ENCODE measurements around the gene RAB23.
"Not testable (repeated sequence)": the region's sequence is repeated elsewhere in the genome, so short reads cannot be mapped to it uniquely, and the experiment has no call there.

Gene RAB23

DNA sequence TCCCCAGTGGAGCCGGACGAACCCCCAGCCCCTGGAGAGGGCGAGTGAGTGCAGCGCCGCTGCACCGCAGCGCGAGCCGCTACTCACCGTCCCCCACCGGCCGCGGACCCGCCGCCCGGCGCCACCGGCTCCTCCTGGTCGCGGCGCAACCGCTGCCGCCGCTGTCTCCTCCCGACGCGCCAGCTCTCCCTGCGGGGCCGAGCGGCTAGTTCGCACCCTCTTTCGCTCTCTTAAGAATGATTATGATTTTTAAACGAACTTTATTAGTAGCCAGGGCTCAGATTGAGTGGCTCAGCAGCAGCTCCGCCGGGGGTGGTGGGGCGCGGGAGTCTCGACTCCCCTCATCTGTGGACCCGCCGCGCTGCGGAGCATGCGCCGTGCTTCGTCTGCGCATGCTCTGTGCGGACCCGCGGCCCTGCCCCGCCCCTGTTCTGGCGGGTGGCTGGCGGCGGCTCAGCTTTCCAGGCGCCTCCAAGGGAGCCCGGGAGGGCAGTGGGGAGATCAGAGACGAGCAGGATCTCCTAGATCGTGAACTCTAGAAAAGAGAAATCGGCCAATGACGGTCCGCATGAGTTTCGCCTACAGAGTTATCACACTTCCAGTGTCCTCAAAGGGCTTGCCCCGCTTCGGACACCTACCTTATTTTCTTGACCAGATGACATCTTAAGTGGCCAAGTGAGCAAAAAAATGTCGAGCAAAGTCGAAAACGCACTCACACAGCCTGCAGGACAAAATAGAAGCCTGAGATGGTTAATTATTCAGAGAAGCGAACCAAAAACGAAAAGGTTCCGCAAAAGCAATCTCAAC is at the start of gene RAB23:
RAB23 (minus strand) TSS at position 372 of the 807 bp plus-strand sequence. CDS start 11,927 bp downstream, outside the sequence.
- peak; percentile 87 for DNase-seq

DNA sequence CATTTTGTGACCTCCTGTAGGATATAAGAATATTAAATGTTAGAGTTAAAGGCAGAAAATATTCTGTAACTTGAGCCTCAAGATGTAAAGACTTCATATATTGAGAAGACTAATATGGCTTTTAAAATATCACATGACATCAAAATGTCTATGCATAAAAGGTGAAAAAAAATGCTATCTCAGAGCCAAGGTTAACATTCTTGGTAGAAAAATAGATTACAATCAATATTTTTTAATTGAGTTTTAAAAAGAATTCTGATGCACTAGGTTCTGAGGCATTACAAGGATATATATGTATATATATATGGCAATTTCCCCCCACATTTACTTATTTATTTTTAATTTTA is 46.2 kb upstream of the RAB23 start:
- DNase-seq = no peak

DNA sequence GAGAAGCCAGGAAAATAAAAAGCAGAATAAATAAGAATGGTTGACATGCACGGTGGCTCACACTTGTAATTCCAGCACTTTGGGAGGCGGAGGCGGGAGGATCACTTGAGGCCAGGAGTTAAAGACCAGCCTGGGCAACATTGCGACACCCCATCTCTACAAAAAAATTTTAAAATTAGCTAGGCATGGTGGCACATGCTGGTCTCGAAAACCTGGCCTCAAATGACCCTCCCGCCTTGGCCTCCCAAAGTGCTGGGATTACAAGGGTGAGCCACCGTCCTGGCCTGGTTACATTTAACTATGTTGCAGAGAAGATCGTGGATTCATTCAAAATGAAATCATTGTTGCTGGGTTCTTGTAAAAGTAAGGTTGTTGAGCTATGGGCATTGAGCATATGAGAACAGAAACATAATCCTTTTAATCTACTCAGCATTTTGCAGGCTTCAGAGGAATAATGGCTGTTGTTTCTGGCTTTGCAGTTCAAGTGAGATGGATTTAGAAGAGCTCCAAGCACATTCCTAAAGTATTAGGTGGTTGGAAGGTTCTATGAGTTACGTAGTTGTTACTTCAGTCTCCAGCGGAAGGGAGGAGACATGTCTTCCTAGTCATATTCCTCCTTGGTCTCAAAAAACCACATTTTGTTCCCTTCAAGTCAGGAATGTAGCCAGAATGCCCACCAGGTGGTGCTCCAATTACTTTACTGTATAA is 45.6 kb upstream of the RAB23 start:
- DNase-seq = peak; percentile 48

DNA sequence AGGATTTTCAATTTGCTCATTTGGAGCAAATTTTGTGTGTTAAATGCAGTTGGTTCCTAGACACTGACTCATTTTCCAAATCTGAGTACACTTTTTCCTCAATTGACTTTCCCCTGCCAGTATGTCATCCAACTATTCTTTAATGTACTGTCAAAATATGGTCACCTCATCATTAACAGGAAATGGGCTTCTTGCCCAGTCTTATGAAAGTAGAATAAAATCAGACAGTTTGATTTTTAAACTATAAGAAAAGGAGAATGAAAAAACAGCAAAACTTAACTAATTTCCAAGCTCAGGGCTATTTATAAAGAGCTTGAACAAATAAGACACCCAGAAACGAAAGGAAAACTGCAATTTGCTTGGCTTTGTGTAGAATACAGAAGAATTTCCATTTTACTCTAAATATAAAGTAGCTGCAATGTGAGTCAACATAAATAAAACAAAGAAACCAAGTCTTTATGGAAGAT is 43.7 kb upstream of the RAB23 start:
- DNase-seq = no peak

DNA sequence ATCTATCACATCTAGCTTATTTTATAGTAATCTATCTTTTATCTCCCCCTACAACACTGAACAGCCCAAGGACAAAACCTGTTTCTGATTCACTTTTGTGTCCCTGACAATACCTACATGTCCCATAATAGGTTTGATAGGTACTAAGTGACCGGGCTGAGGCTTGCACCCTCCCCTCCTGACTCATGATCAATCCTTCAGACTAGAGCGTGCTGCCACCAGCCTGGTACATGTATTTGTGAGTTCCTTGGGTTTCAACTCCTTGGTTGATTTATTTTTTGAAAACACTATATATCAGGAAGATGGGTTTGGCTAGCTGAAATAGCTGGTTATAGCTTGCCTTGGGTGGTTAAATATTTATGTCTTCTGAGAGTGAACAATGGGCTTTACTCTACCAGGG is 41.6 kb upstream of the RAB23 start:
- no peak for DNase-seq

DNA sequence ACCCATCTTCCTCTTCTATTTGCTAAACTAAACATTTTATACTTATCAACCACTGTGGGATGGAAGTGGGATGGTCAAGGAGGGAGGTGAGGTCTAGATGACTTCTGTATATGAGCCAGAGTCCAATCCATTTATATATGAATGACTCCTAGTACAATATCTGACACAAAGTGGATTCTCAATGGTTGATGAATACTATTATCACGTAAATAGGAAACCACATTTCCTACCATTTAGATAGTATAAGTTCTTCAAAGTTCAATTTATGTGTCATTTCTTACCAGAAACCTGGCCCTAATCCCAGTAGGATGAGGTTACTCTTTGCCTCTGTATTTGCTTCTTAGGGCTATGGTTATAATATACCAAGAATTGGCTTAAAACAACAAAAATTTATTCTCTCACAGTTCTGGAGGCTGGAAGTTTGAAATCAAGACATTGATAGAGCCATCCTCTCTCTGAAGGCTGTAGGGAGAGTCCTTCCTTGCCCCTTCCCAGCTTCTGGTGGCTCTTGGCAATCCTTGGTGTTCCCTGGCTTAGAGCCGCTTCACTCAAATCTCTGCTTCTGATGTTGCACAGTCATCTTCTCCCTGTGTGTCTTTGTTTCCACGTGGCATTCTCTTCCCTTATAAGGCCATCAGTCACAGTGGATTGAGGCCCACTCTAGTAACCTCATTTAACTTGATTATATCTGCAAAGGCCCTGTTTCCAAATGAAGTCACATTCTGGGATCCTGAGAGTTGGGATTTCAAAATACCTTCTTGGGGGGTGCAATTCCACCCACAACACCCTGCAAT is 41.0 kb upstream of the RAB23 start:
- no peak for DNase-seq

DNA sequence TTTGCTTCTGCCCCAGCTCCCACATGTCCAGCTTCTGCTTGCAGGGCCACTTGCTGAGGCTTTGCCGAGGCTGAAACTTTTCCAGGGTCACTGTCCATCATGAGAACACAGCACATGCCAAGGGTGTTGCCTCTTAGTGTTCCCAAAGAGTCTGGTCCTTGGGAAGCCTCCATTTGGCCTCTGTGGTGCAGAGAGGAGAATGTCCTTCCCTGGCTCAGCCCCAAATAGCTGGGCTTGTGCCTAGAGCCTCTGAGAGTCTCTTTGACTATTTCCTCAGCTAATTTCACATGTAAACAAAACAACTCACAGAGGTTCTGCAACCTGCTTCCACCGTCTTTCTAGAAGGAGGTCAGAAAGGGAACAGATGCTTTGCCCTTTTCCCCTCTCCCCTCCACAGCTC is 40.4 kb upstream of the RAB23 start:
- no peak for DNase-seq

DNA sequence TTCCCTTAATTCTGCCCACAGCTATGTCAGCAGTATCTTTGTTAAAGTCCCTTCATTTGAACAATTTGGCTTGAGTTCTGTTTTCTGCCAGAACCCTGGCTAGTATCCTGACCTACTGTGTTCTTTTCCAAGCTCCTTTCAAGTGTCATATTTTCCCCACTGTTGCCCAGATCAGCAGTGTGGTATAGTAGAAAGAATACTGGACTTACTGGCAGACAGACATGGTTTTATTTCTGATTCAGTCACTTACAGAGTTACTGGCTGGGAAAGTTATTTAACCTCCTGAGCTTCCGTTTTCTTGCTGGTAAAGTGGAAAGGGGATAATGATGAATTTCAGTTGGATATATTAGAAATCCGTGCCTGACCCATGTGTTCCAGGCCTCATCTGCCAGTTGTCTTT is 39.8 kb upstream of the RAB23 start:
- no peak for DNase-seq

DNA sequence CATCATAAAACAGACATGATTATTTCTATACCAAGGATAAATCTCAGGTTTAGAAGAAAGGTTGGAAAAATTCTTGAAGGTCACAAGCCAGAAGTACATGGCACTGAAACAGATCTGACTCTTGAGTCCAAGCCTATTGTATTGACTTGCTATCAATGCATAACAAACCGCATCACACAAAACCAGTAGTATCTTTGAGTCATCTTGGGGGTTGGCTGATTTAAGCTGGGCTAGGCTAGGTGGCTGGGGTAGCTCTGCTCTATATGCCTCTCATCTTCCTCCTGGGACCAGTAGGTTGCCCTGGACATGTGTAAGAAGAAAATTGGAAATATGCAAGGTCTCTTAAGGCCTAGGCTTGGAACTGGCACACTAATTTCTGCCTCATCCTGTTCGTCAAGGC is 37.0 kb upstream of the RAB23 start:
- DNase-seq = no peak

DNA sequence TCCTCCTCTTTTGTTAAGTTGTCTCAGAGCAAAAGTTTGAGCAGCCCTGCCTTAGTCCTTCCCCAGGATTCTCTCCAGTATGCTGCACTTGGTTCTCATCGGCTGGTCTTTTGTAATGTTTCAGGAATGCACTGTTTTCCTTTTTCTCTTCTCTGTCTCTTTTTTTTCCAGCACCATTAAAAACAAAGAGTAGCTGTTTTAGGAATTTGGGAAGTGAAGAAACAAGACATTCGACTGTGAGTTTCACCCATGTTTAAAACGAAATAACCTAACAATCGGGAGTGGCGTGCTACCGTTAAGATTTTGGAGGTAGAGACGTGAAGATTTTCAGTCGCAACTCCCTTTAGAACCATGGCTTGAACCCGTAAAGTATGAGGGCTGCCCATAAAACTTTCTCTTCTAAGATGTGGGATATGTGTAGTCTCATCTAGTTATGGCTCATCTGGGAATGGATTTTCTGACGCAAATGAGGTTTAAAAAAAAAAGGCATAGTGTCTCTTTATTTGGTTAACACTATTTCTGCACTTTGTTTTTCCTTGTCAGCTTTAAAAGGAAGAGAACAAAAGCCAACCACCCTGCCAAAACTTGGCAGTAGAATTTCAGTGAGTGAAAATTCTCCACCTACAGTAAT is 35.9 kb upstream of the RAB23 start:
- DNase-seq = no peak

DNA sequence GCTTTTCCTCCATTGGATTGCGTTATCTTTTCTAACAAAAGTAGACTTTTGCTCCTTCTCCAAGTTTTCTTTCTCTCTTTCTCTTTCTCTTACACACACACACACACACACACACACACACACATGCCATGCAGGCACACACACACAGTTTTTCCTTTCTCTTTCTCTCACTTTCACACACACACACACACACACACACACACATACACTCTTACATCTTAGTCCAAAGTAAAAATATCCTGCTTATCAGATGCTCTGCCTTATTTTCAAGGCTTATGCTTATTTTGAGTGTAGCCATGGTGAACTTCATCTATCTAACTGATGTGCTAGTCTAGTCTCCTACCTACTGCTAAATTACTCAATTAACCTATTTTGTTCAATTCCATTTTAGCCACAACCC is 34.4 kb upstream of the RAB23 start:
- DNase-seq = no peak

DNA sequence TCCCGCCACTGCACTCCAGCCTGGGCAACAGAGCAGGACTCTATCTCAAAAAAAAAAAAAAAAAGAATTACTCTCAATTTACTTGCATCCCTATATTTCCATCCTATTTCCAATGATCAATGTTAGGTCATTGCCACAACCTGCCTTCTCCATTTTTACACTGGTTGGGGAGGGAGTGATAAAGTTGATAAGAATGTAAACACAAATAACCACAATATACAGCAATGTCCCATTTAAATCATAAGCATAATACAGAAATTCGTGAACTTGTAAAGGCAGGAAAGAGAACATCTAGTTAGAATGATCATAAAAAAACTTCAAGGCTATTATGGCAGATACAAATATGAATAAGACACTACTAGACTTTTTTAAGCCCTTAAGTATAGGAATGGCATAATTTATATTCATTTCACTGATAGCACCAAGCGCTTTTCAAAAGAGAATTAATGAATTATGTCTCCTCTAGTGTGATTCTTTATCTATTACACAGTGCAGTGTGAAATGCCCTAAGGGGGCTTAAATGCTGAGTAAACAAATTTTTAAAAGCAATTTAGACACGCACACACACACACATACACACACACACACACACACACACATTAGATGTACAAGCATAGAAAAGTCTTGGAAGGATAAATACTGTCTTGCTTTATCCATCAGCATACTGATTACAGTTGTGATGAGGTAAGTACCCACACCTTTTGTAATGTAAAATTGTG is 33.5 kb upstream of the RAB23 start:
- DNase-seq = no peak

DNA sequence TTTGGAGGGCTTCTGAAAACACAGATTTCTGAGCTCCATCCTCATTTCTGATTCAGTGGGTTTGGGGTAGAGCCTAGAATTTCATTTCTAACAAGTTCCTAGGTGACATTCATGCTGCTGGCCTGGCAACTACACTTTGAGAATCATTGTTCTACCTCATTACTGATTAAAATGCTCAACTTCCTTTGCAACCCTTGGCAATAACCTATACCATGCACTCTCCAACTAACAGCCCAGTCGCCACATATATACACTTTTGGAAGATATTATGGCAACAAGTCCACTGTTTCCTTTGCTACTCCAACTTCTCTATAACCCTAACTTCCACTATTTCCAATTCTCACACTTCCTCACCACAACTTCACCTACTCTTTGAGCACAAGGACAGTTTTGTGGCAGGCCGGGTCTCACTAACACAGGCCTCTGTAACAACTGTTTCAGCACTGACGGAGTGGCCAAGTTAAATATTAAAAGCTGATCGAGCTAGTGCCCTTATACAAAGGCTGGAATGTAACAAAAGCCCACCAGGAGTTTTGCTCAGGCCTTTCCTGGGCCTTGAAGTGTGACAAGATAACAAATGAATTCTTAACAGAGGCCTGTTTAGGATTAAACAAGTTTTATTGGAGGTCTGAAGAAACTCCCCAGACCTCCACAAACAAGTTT is 32.1 kb upstream of the RAB23 start:
- no peak for DNase-seq

DNA sequence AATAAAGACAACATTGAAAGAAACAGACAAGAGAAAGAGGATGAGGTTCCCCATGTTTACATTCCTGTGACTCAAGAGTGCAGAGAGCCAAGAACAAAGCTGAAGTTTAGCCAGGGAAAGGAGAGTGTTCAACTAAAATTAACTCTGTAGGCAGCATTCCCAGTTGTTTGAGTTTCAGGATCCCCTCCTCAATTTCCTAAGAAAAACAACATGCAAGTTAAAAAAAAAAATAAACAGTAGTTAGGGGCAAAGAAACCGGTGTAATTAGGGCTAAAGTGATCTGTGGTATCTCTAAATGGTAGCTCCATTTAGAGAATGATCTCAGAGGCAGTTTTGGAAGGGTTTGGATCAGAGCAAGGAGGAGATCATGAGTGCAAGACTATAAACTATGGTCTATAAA is 30.9 kb upstream of the RAB23 start:
- DNase-seq = no peak

DNA sequence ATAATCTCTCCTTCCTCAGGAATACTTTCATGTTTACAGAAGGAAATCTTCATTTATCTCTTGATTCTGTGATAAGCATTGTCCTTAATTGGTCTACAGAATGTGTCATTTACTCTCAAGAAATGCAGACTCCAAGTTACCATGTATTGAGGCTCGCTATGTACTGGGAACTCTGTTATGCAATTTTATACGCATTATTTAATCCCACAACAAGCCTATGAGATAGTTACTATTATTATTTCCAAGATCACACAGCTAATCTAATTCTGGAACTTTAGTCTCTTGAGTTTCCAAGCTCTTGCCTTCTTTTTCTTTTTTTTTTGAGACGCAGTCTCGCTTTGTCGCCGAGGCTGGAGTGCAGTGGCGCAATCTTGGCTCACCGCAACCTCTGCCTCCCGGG is 30.0 kb upstream of the RAB23 start:
- DNase-seq = no peak

DNA sequence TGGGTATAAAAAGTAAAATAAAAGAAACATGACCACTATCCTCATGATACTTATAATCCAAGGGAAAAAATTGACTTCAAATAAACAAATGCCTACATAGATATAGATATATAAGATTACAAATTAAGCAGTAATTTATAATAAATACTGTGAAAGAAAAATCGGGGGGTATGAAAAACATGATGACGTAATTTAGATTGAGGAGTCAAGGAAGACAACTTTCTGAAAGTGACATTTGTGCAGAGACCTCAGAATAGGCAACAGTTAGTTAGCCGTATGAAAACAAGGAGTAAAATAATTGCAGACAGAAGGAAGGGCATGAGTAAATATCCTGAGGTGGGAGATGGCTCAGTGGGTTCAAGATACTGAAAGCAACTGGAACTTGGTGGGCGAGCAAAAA is 28.2 kb upstream of the RAB23 start:
- no peak for DNase-seq

DNA sequence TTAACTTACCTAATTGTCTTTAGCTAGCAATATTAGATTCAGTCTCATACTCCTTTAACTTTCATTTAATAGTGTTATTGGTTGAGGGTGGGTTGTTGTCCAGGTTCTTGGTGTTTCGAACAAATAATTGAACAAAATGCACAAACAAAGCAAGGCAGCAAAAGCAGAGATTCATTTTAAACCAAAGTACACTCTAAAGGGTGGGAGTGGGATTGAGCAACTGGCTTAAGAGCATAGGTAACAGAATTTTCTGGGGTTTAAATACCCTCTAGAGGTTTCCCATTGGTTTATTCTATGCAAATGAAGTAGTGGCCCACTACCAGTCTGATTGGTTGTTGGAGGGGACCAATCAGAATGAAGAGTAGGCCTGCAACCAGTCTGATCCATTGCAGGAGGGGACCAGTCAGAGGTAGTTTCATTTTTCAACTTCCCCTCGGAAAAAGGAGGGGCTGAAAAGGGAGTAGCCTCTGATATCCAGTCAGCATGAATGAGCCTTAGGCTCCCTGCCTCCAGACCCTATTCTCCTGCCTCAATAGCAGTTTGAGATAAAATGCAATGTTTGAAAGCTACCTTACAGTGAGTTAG is 26.3 kb upstream of the RAB23 start:
- DNase-seq = no peak

DNA sequence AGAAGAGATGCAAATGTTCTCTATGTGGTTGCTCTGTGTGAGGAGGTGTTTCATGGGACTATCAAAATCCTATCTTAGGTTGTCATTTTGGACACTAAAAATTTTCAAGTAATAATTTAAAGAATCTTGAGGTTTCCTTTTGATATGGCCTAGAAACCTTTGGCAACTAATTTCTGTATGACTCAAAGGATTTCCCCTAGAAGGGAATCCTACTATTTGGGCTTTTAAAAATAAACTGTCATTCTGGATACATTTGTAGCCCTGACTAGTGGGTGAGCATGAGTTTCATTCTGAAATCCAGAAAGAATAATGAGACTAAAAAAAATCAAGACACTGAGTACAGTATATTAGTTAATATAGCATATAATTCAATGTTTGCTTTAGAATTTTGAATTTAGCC is 25.5 kb upstream of the RAB23 start:
- DNase-seq = no peak

DNA sequence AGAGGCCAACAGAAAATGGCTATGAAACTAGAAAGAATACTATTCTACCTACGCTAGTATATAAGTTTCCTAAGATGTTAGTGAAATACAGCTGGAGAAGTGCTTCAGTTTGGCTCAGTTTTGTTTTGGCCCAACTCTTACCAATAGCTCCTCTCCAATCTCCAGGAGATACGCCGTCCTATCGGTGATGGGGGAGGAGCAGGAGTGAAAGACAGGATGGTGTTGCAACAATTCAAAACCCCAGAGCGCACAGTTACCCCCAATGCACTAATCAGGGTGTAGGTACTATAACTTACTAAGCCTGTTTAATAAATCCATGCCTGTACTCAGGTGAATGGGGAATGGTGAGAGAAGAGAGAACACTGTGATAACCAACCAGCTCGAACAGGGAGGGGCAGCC is 24.2 kb upstream of the RAB23 start:
- no peak for DNase-seq

DNA sequence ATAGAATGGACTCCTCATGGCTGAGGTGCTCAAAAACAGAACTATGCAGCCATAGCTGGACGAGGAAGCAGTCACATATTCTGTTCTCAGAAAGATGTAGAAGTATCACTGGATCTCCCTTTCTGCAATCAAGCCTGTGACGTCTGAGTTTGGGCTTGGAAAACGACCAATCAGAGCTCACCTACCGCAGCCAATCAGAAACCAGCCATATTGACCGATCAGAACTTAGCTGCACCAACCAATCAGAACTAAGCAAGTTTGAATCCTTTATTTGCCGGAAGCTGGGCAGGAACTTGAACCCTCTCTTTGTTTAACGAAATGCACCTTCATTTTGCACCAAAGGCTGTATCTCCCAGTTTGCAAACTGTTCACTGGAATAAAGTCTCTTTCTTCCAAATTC is 21.8 kb upstream of the RAB23 start:
- DNase-seq = no peak

DNA sequence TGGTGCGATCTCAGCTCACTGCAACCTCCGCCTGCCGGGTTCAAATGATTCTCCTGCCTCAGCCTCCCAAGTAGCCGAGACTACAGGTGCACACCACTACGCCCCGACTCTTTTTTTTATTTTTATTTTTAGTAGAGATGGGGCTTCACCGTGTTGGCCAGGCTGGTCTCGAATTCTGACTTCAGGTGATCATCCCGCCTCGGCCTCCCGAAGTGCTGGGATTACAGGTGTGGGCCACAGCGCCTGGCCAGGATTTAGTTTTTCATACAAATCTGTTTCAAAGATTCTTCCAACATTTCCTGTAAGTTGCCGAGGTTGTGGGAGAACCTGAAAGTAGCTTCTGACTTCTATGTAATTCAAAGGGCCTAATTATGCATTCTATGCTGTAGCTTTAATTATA is 21.4 kb upstream of the RAB23 start:
- DNase-seq = not testable (repeated sequence)

DNA sequence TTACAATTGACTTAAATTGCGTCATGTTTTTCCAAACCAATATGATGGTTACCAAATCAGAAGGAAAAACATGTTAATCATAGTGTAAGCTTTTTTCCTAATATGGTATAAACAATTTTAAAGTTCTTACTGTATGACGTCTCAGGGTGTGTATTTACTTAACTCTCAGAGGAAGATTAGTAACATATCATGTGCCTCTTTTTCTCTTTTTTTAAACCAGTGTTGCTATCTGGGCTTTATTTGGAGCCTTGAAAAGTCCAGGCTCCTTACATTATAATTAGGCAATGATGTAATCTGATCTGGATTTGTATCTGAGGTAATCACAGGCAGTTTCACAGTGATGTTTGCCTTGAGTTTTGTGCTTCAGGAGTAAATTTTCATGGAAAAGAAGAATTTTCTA is 20.4 kb upstream of the RAB23 start:
- no peak for DNase-seq
